ENCODE measurements around the gene MACIR. TPM values are rescaled to one million over a fixed set of nuclear protein-coding genes. Genes with fewer than 3 reads are reported as not detected.

MACIR gene
- total RNA-seq, 1 donor from 2014 or later: 3.6 TPM

DNA sequence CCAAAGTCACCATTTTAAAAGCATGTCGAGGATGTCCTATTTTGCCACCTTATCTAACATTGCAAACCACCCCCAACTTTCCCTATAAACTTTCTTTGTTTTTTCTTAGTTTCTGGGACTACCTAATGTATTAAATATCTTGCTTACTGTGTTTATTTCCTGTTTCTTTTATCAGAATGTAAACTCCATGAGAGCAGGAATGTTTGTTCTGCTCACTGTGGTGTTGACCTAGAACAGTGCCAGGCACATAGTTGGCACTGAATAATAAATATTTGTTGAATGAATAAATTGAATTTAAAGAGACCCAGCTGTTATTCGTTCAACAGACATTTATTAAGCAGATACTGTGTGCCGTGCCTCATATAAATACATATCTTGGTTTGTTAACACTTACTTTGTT is 35.2 kb downstream of the MACIR start:
- ATAC-seq: no peak

- ATAC-seq: no peak
These were observed 36.3 kb downstream of the MACIR start for GRCh38 chr5:103294906-103295305.

GRCh38 chr5:103295424-103295823 is 36.9 kb downstream of the MACIR start:
- no peak for ATAC-seq

- no peak for ATAC-seq
These were observed 37.3 kb downstream of the MACIR start for GRCh38 chr5:103295871-103296270.

- ATAC-seq: no peak
These were observed 39.6 kb downstream of the MACIR start for GRCh38 chr5:103298117-103298516.

DNA sequence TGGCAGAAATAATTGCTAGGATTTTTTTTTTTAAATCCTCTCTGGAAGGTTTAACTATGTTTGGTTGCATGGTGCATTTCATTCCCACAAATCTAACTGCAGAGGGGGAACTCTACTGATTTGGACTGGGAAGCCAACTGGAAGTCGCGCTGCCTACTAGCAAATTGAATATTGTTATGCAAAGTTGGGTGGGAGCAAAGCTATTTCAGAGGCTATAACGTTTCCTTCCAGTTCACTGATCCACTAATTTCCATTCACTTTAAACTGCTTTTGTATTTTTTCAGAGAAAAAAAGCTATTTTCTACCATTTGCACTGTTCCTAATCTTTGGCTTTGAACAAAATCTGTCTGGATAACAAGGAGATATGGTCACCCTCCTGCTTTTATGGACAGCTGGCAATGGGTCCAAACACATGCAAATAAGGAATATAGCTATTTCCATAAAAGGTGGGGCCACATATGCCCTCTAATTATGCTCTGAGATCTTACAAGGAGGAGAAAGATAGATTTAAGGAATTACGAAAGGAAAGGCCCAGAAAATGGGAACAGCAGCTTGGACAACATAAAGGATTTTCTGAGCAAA is 40.1 kb downstream of the MACIR start:
- no peak for ATAC-seq

DNA sequence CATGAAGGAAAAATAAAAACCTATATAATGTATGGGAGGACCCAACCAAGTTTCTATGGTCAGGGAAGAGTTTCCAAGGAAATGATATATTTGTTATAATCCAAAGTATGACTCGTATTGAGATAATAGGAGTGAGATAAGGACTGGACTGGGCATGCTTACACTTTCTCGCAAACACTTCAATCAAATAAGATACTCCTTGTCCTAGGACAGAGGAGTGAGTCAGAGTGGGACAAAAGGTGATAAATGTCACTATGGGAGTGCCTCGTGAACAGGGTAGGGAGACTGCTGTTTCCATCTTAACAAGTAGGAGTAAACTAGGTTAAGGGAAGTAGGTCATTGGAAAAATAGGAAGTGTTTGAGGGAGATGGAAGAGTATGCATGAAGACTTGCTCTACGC is 47.2 kb downstream of the MACIR start:
- ATAC-seq: no peak

- no peak for ATAC-seq
These were observed 48.9 kb downstream of the MACIR start for GRCh38 chr5:103307470-103307869.

- no peak for ATAC-seq
These were observed 50.2 kb downstream of the MACIR start for GRCh38 chr5:103308774-103309173.

- no peak for ATAC-seq
These were observed 54.5 kb downstream of the MACIR start for GRCh38 chr5:103313056-103313455.

GRCh38 chr5:103315455-103315854 is 56.9 kb downstream of the MACIR start:
- no peak for ATAC-seq

DNA sequence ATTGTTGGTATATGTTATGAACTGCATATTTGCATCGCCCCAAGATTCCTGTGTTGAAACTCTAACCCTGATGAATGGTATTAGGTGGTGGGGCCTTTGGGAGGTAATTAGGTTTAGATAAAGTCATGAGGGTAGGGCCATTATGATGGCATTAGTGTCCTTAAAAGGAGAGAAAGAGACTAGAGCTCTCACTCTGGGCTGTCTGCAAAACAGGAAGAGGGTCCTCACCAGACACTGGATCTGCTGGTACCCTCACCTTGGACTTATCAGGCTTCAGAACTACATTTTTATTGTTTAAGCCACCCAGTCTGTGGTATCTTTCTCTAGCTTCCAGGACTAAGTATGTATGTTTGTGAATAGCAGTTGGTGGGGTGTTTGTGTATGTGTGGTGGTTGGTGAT is 68.9 kb downstream of the MACIR start:
- ATAC-seq: no peak

- ATAC-seq: no peak
These were observed 69.3 kb downstream of the MACIR start for GRCh38 chr5:103327893-103328292.

Other genes with a start within 250 kb of the MACIR start
- 4.3 TPM for gene GIN1, start 138.6 kb upstream of the MACIR start, total RNA-seq
- gene PPIP5K2, start 138.5 kb upstream of the MACIR start, total RNA-seq: 26.7 TPM

Measured in esophagus mucosa (tissue), 1 donor.